Lower lobe of right lung (tissue), 2 donors: ENCODE data around the gene CCR7. TPM values are rescaled to one million over a fixed set of nuclear protein-coding genes. Genes with fewer than 3 reads are reported as not detected.

Experiments used
- ATAC-seq, 2 donors: fragments of 200-7000 bp; cut with Tn5 transposase; one replicate each; pipeline ENCODE4 v1.9.1; 2020 to 2022; ENCODE audit warnings: mild to moderate bottlenecking in 2 of 2, moderate library complexity in 2 of 2
- DNase-seq: peaks from one replicate; pipeline ENCODE4 v3.0.0-alpha.2; 2020
- H3K27ac ChIP-seq: fragments of 200-600 bp; one replicate; pipeline ENCODE4 v1.8.0; 2022
- H3K27me3 ChIP-seq: fragments of 200-600 bp; one replicate; pipeline ENCODE4 v1.8.0; 2022; ENCODE audit warnings: low read depth
- H3K36me3 ChIP-seq: fragments of 200-600 bp; one replicate; pipeline ENCODE4 v1.8.0; 2022; ENCODE audit warnings: mild to moderate bottlenecking
- H3K4me1 ChIP-seq: fragments of 200-600 bp; one replicate; pipeline ENCODE4 v1.8.0; 2022
- H3K4me3 ChIP-seq: fragments of 200-600 bp; one replicate; pipeline ENCODE4 v1.8.0; 2022; ENCODE audit warnings: mild to moderate bottlenecking
- H3K9me3 ChIP-seq: fragments of 200-600 bp; one replicate; pipeline ENCODE4 v1.8.0; 2022
- CTCF ChIP-seq: fragments of 200-600 bp; IDR thresholded peaks from one replicate; pipeline ENCODE4 v1.8.0; 2022; ENCODE audit warnings: antibody characterized with exemption, mild to moderate bottlenecking
- intact Hi-C: fragments of 100-400 bp; cut with DNase I; formaldehyde crosslinking; loops from one replicate; pipeline ENCODE4 v1.11.0; 2022
- total RNA-seq: library from RNA; stranded (reverse); fragmentation: NEBNext Ultra II Directional; extraction: Animal tissue kit (Norgen Biotek cat#: 25700); gene quantifications from one replicate; pipeline ENCODE4 v1.2.1, GENCODE V29; 2021
- donor health status: DM: no; HTN: yes; CAD: no; lungs with severe emphysema.

CCR7 gene
- total RNA-seq, 1 donor from 2014 or later: 2.2 TPM

- Histone ChIP-seq H3K27me3 (no peaks in the 10 kb centered on the region), H3K4me3 (no peak overlapping the region), H3K27ac (no peak overlapping the region), H3K36me3 (no peaks in the 10 kb centered on the region), H3K4me1 (peaks cover 26% of the 10 kb centered on the region), H3K9me3 (no peaks in the 10 kb centered on the region)
- DNase-seq: no peak
- ATAC-seq: no peak
- intact Hi-C loops: no loop called here
- TF ChIP-seq CTCF: no peak
Observed at GRCh38 chr17:40605306-40605705, 40.0 kb upstream of the CCR7 start.

GRCh38 chr17:40604327-40605080 is 39.2 kb upstream of the CCR7 start:
- Histone ChIP-seq H3K4me3 (no peak overlapping the region), H3K27me3 (no peaks in the 10 kb centered on the region), H3K36me3 (no peaks in the 10 kb centered on the region), H3K9me3 (no peaks in the 10 kb centered on the region), H3K4me1 (peaks cover 26% of the 10 kb centered on the region), H3K27ac (no peak overlapping the region)
- DNase-seq (no peak), ATAC-seq (no peak)
- TF ChIP-seq CTCF: no peak
- intact Hi-C loops: no loop called here

GRCh38 chr17:40602445-40603443 is 37.5 kb upstream of the CCR7 start:
- no peak overlapping the region for H3K4me3 ChIP-seq
- intact Hi-C loops: no loop called here
- no peaks in the 10 kb centered on the region for H3K36me3 ChIP-seq
- H3K9me3 ChIP-seq: no peaks in the 10 kb centered on the region
- no peaks in the 10 kb centered on the region for H3K27me3 ChIP-seq
- ATAC-seq: no peak
- TF ChIP-seq CTCF: no peak
- DNase-seq: no peak
- H3K27ac ChIP-seq: no peak overlapping the region
- H3K4me1 ChIP-seq: peaks cover 20% of the 10 kb centered on the region

- H3K27me3 ChIP-seq: no peaks in the 10 kb centered on the region
- ATAC-seq: no peak
- no peak overlapping the region for H3K4me3 ChIP-seq
- no peaks in the 10 kb centered on the region for H3K9me3 ChIP-seq
- no peaks in the 10 kb centered on the region for H3K4me1 ChIP-seq
- no peak for DNase-seq
- no peaks in the 10 kb centered on the region for H3K36me3 ChIP-seq
- intact Hi-C loops: no loop called here
- no peak for TF ChIP-seq CTCF
- H3K27ac ChIP-seq: no peak overlapping the region
Observed at GRCh38 chr17:40600486-40601046, 35.3 kb upstream of the CCR7 start.

GRCh38 chr17:40599468-40599763 is 34.1 kb upstream of the CCR7 start:
- intact Hi-C loops: no loop called here
- Histone ChIP-seq H3K4me3 (no peak overlapping the region), H3K27ac (no peak overlapping the region), H3K4me1 (no peaks in the 10 kb centered on the region), H3K9me3 (no peaks in the 10 kb centered on the region), H3K27me3 (no peaks in the 10 kb centered on the region), H3K36me3 (no peaks in the 10 kb centered on the region)
- ATAC-seq (no peak), DNase-seq (no peak)
- TF ChIP-seq CTCF: no peak
